Type B pancreatic cell (in vitro differentiated cells): ENCODE data around the gene SNX18. TPM values are rescaled to one million over a fixed set of nuclear protein-coding genes. Genes with fewer than 3 reads are reported as not detected.
"Not testable (repeated sequence)": the region's sequence is repeated elsewhere in the genome, so short reads cannot be mapped to it uniquely, and the experiment has no call there.

Source experiments
- DNase-seq: peaks from one replicate; pipeline ENCODE4 v3.0.0; 2021; ENCODE audit warnings: mixed read lengths; ENCODE audit not compliant: unreplicated experiment; ENCODE audit errors: extremely low spot score
- H3K27ac Mint-ChIP-seq: 2 replicates; pipeline ENCODE4 v1.8.0; 2021; ENCODE audit warnings: mild to moderate bottlenecking, mixed read lengths
- H3K27me3 Mint-ChIP-seq: 2 replicates; pipeline ENCODE4 v1.8.0; 2021; ENCODE audit warnings: mixed read lengths
- H3K36me3 Mint-ChIP-seq: 2 replicates; pipeline ENCODE4 v1.8.0; 2021; ENCODE audit warnings: mixed read lengths
- H3K4me1 Mint-ChIP-seq: one replicate; pipeline ENCODE4 v1.8.0; 2021; ENCODE audit warnings: mixed read lengths; ENCODE audit not compliant: unreplicated experiment
- H3K4me3 Mint-ChIP-seq: 2 replicates; pipeline ENCODE4 v1.8.0; 2021; ENCODE audit warnings: mild to moderate bottlenecking, mixed read lengths
- H3K9me3 Mint-ChIP-seq: 2 replicates; pipeline ENCODE4 v1.8.0; 2021; ENCODE audit warnings: mixed read lengths
- CTCF ChIP-seq: fragments of 200-600 bp; sonication (generic); conservative IDR thresholded peaks from 2 replicates; pipeline ENCODE4 v1.5.0; 2021; ENCODE audit warnings: antibody characterized with exemption, mild to moderate bottlenecking
- total RNA-seq: library from RNA; stranded (reverse); gene quantifications from 2 replicates; pipeline ENCODE4 v1.2.1, GENCODE V29; 2021; ENCODE audit warnings: low replicate concordance

Gene SNX18
- total RNA-seq, 1 donor from 2014 or later = 27.1 TPM

DNA sequence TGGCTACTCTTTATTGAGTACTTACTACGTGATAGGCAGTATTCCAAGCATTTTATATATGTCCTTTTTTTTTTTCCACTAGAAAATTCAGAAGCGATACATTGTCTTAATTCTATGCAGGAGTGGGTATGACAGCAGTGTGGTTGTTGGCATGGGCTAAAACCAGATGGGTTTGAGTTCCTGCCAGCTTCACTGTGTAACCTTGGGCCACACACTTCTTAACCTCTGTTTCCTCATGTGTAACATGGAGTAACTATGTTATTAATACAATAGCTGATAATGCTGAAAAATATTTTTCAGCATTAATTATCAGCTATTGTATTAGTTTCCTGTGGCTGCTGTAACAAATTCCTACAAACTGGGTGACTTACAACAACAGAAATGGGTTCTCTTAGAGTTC lies 12.0 kb downstream of the SNX18 start:
- no peak for DNase-seq
- no peaks in the 10 kb centered on the region for H3K9me3 Mint-ChIP-seq
- no peak for TF ChIP-seq CTCF
- peaks cover 6% of the 10 kb centered on the region for H3K36me3 Mint-ChIP-seq
- no peaks in the 10 kb centered on the region for H3K27me3 Mint-ChIP-seq
- no peak overlapping the region for H3K4me3 Mint-ChIP-seq
- peaks cover 21% of the 10 kb centered on the region for H3K4me1 Mint-ChIP-seq
- H3K27ac Mint-ChIP-seq = no peak overlapping the region

- no peaks in the 10 kb centered on the region for H3K9me3 Mint-ChIP-seq
- H3K27ac Mint-ChIP-seq = peak overlapping the region; percentile 57
- peaks cover 6% of the 10 kb centered on the region for H3K36me3 Mint-ChIP-seq
- no peaks in the 10 kb centered on the region for H3K27me3 Mint-ChIP-seq
- DNase-seq = no peak
- peaks cover 28% of the 10 kb centered on the region for H3K4me1 Mint-ChIP-seq
- no peak for TF ChIP-seq CTCF
- no peak overlapping the region for H3K4me3 Mint-ChIP-seq
These were observed 14.0 kb downstream of the SNX18 start for GRCh38 chr5:54531546-54531945.

- TF ChIP-seq CTCF = no peak
- H3K4me1 Mint-ChIP-seq = peaks cover 34% of the 10 kb centered on the region
- no peaks in the 10 kb centered on the region for H3K27me3 Mint-ChIP-seq
- H3K4me3 Mint-ChIP-seq = peak overlapping the region; percentile 74
- peak overlapping the region; percentile 98 for H3K27ac Mint-ChIP-seq
- DNase-seq = no peak
- H3K9me3 Mint-ChIP-seq = no peaks in the 10 kb centered on the region
- peaks cover 19% of the 10 kb centered on the region for H3K36me3 Mint-ChIP-seq
These were observed 16.1 kb downstream of the SNX18 start for GRCh38 chr5:54533541-54534190.

DNA sequence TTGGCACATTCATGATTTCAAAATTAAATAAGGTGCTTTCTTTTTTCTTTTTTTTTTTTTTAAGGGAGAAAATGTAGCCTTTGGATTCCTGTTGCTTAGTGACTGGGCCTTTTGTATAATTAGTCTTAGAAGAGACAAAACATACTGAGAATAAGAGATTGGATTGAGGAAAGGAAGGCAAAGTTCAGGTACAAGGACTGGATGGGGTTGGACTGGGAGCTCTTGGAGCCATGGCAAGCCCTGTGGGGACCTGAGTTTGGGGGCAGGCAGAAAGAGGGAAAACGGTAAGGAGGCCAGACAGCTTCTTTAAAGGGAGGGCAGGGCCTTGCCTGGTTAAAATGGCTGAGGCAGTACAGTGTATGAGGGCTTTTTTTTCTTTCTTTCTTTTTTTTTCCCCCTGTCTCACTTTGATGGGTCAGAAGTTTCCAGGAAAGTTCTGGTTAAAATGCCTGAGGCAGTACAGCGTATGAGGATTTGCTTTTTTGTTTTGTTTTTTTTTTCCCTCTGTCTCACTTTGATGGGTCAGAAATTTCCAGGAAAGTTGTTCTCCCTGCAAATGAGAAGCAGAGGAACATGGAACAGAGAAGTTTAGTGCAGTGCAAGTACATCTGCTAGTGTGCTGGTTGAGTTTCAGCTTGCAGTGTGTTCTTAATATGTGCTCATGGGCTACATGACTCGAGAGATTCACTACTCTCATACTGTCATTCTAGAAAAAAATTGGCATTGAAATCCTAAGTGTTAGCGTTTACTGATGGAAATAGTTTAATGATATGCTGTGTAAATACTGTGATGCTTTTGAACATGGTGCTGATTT lies 16.8 kb downstream of the SNX18 start:
- H3K27ac Mint-ChIP-seq = peak overlapping the region; percentile 98
- H3K36me3 Mint-ChIP-seq = peaks cover 22% of the 10 kb centered on the region
- no peaks in the 10 kb centered on the region for H3K27me3 Mint-ChIP-seq
- no peaks in the 10 kb centered on the region for H3K9me3 Mint-ChIP-seq
- DNase-seq = no peak
- peaks cover 34% of the 10 kb centered on the region for H3K4me1 Mint-ChIP-seq
- no peak for TF ChIP-seq CTCF
- H3K4me3 Mint-ChIP-seq = peak overlapping the region; percentile 74

- DNase-seq = no peak
- peaks cover 34% of the 10 kb centered on the region for H3K4me1 Mint-ChIP-seq
- H3K4me3 Mint-ChIP-seq = no peak overlapping the region
- peaks cover 22% of the 10 kb centered on the region for H3K36me3 Mint-ChIP-seq
- peak overlapping the region; percentile 53 for H3K27ac Mint-ChIP-seq
- H3K9me3 Mint-ChIP-seq = no peaks in the 10 kb centered on the region
- no peak for TF ChIP-seq CTCF
- no peaks in the 10 kb centered on the region for H3K27me3 Mint-ChIP-seq
These were observed 17.7 kb downstream of the SNX18 start for GRCh38 chr5:54535149-54535844.

GRCh38 chr5:54536375-54536774 lies 18.8 kb downstream of the SNX18 start:
- not testable (repeated sequence) for H3K27me3 Mint-ChIP-seq, H3K9me3 Mint-ChIP-seq, H3K27ac Mint-ChIP-seq, DNase-seq, H3K4me3 Mint-ChIP-seq
- Mint-ChIP-seq H3K36me3 (peaks cover 17% of the 10 kb centered on the region), H3K4me1 (peaks cover 29% of the 10 kb centered on the region)

DNA sequence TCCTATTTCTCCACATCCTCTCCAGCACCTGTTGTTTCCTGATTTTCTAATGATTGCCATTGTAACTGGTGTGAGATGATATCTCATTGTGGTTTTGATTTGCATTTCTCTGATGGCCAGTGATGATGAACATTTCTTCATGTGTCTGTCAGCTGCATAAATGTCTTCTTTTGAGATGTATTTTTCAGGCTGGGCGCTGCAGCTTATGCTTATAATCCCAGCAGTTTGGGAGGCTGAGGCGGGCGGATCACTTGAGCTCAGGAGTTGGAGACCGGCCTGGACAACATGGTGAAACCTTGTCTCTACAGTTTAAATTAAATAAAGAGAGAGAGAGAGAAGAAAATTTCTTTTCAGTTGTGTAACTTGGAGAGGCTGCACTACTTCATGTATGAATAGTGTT lies 19.3 kb downstream of the SNX18 start:
- Mint-ChIP-seq H3K4me1 (peaks cover 26% of the 10 kb centered on the region), H3K36me3 (peaks cover 16% of the 10 kb centered on the region)
- not testable (repeated sequence) for DNase-seq, H3K9me3 Mint-ChIP-seq, H3K4me3 Mint-ChIP-seq, H3K27ac Mint-ChIP-seq, H3K27me3 Mint-ChIP-seq
